ENCODE measurements around the gene RASSF1. TPM values are rescaled to one million over a fixed set of nuclear protein-coding genes. Genes with fewer than 3 reads are reported as not detected.

The RASSF1 gene
- total RNA-seq, 1 experiment from 2014 or later: 17.4 TPM

- ATAC-seq (0 out of 2 replicates have a peak, but pooled peaks have one; percentile 2), DNase-seq (ENCODE audit: low read depth, low spot score) (no peak)
- Histone ChIP-seq H3K27me3 (ENCODE audit: control insufficient read depth, insufficient read depth, low read length) (no peaks in the 10 kb centered on the region), H3K36me3 (ENCODE audit: control insufficient read depth, insufficient read depth, low read length) (no peaks in the 10 kb centered on the region; the same call in 1 of the 2 replicates), H3K4me3 (ENCODE audit: low read depth in 2 of 2, low read length in 2 of 2) (peak overlapping the region; percentile 82 to 93), H3K27ac (ENCODE audit: low read length) (peak overlapping the region; percentile 92), H3K9me3 (ENCODE audit: control insufficient read depth, insufficient read depth, low read depth, low read length) (no peaks in the 10 kb centered on the region), H3K4me1 (ENCODE audit: control insufficient read depth, insufficient read depth, low read length) (peaks cover 27% of the 10 kb centered on the region)
- intact Hi-C loops (cut with micrococcal nuclease; ENCODE audit: unreplicated experiment) (no loop called here), in situ Hi-C loops (cut with HindIII; ENCODE audit: low pct_unique_long_range_greater_than_20kb, low sequenced_read_pairs) (no loop called here)
- ChIA-PET POLR2A (no interaction called here), CTCF (no interaction called here)
- BruUV-seq (replicated peaks): no TSS peak
- no peak for TF ChIP-seq CTCF (IDR thresholded peaks at IDR 0.05)
- no peak for TF ChIP-seq TCF7L2 (IDR thresholded peaks at IDR 0.05; ENCODE audit: low read depth, low read length)
- TF ChIP-seq POLR2AphosphoS5 (IDR thresholded peaks at IDR 0.05; ENCODE audit: low read depth, low read length): no peak
- TF ChIP-seq REST (IDR thresholded peaks at IDR 0.05; ENCODE audit: insufficient read depth in 1 of 2, low read depth in 2 of 2, low read length in 1 of 2): no peak
- TF ChIP-seq SIN3A (IDR thresholded peaks at IDR 0.05; ENCODE audit: borderline replicate concordance, insufficient read depth, low read depth, low read length): no peak
Measured at GRCh38 chr3:50322115-50322385, 18.6 kb downstream of the RASSF1 start.

- peak overlapping the region; percentile 82 to 93 for H3K4me3 ChIP-seq (ENCODE audit: low read depth in 2 of 2, low read length in 2 of 2)
- no peaks in the 10 kb centered on the region; the same call in 1 of the 2 replicates for H3K36me3 ChIP-seq (ENCODE audit: control insufficient read depth, insufficient read depth, low read length)
- peak; percentile 91 for ATAC-seq
- intact Hi-C loops (cut with micrococcal nuclease; ENCODE audit: unreplicated experiment): no loop called here
- no peak for TF ChIP-seq TCF7L2 (IDR thresholded peaks at IDR 0.05; ENCODE audit: low read depth, low read length)
- TF ChIP-seq REST (IDR thresholded peaks at IDR 0.05; ENCODE audit: insufficient read depth in 1 of 2, low read depth in 2 of 2, low read length in 1 of 2): no peak
- peak; percentile 78 for TF ChIP-seq CTCF (IDR thresholded peaks at IDR 0.05)
- no peak for TF ChIP-seq SIN3A (IDR thresholded peaks at IDR 0.05; ENCODE audit: borderline replicate concordance, insufficient read depth, low read depth, low read length)
- TF ChIP-seq POLR2AphosphoS5 (IDR thresholded peaks at IDR 0.05; ENCODE audit: low read depth, low read length): peak; percentile 65; the same call in 1 of the 2 replicates
- no peak for DNase-seq (ENCODE audit: low read depth, low spot score)
- H3K27me3 ChIP-seq (ENCODE audit: control insufficient read depth, insufficient read depth, low read length): no peaks in the 10 kb centered on the region
- CTCF ChIA-PET: interaction anchor here (0.6 kb wide), 4 partner anchors 28 to 1617 kb away, joined by 3 to 9 read pairs (median 3); no protein-coding TSS in a partner anchor
- POLR2A ChIA-PET: no interaction called here
- H3K9me3 ChIP-seq (ENCODE audit: control insufficient read depth, insufficient read depth, low read depth, low read length): no peaks in the 10 kb centered on the region
- in situ Hi-C loops (cut with HindIII; ENCODE audit: low pct_unique_long_range_greater_than_20kb, low sequenced_read_pairs): no loop called here
- peaks cover 23% of the 10 kb centered on the region for H3K4me1 ChIP-seq (ENCODE audit: control insufficient read depth, insufficient read depth, low read length)
- H3K27ac ChIP-seq (ENCODE audit: low read length): peak overlapping the region; percentile 92
- no TSS peak for BruUV-seq (replicated peaks)
Measured at GRCh38 chr3:50321336-50322114, 19.1 kb downstream of the RASSF1 start.

Measured in Panc1 (cell line).